HG03521 (cell line): Measurements from ENCODE around the gene MACROD1.

Experiments
- ATAC-seq: cut with Tn5 transposase; IDR thresholded peaks from one replicate; pipeline ENCODE4 v1.9.1; 2021; ENCODE audit warnings: mild to moderate bottlenecking, moderate library complexity; ENCODE audit not compliant: unreplicated experiment

Gene MACROD1

DNA sequence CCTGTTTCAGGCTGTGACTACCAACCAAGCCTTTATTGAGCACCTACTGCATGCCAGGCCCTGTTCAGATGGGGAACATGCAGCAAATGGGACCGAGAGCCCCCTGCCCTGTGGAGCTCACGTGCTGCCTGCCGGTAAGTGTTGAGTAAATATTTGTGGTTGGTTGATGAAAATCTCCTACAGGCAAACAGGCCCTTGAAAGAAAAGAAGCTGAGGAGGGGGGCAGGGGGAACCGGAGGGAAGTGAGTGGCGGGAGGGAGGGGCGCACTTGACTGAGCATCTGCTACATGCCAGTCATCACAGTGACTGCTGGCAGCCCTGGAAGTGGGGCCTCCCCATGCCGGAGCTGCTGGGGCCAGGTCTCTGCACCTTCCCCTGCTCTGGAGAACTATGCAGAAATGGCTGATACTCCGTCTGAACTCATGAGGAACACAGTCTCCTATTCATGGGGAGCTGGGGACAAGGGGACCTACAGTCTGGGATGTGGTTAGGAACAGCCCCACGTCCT lies 34.2 kb downstream of the MACROD1 start:
- no peak for ATAC-seq

DNA sequence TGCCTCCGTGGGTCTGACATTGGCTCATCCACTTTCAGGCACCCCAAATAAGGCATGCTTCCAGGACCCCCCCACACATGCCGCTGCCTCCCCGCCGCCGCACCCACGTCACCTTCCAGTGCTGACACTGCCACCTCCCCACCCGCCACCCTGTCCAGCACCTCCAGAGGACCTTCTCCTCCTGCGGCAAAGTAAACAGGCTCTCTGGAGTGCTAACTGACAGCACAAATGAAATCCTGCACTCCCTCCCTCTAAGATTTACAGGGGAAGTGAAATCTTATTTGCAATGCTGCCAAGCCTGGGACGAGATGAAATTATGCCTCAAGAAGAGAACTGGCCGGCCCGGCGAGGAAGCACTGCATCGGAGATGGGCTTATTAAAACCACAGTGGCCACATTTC lies 35.3 kb downstream of the MACROD1 start:
- ATAC-seq = no peak

DNA sequence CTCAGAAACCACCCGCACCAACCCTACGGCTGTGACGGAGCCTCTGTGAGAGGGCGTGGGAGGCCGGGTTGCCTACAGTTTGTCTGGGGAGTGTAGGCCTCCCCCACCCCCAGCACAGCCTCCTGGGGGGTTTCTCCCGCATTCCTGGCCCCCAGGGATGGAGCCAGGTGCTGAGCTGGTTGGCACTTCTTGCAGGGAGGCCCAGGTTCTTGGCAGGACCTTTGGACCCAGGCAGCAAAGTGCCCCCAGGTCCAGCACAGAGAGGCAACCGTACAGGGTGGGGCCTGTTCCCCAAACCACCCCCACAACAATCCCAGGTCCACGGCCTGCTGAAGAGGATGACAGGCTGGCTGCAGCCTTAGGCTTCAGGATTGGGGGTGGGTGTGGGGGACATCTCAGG lies 36.5 kb downstream of the MACROD1 start:
- no peak for ATAC-seq

DNA sequence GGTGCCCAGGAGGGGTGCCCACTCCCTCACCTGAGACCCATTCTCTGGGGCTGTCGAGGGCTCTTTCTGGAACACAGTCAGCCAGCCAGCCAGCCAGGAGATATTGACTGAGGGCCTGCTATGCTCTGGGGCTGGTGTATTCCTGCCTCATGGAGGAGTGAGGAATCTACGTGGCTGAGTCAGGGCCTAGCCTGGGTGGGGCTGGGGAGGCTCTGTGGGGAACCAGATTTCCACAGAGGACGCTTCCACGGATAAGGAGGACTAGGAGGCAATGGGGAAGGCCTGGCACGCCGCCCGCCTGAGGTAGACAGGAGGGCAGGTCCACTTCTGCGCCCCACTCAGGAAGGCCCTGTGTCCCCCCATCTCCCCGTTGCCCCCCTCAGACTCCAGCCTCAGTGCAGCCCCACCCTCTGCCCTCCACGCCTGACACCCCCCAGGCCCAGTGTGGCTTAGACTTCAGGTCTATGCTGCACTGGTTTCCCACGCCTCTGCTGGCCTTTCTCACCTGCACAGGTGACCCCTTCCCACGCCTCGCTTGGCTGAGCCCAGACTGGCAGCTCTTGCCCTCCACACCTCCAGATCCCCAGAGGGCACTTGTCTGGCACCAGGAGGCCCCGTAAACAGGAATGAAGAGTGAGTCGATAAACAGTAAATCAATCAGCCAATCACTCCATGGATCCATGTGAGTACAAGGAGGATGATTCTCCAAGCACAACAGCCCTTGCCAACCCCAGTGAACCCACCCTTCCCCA lies 37.5 kb downstream of the MACROD1 start:
- ATAC-seq = no peak

DNA sequence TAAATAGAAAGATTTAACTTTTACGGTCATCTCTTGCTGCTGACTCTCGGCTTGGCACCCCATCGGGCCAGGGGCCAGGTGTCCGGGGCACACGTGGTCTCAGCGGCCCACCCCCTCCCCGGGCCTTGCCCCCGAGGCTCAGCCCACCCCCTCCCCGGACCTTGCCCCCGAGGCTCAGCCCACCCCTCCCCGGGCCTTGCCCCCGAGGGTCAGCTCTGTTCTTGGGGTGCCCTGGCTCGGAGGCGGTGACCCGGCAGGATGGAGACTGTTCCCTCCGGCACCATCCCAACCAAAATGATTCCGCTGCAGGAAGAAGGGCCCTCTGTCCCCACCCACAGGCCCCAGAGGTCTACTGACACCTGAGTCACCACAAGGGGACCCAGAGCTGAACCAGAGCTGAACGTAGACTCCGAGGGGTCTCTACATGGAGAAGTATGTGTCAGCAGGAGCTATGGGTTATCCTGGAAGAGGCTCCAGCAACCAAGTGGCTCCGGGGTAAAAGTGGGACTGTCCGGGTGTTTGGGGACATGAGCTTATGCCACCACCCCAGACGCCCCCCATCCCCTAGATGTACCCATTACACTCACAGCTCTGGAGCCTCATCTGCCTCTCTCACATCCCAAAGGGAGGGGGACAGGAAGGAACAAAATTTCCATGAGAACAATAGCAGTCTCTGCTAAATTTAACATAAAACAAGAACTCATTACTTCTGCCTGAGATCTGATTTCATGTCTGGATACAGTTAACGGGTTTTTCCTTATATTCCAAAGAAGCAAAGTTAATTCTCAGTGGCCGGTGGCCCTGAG lies 38.4 kb downstream of the MACROD1 start:
- no peak for ATAC-seq

DNA sequence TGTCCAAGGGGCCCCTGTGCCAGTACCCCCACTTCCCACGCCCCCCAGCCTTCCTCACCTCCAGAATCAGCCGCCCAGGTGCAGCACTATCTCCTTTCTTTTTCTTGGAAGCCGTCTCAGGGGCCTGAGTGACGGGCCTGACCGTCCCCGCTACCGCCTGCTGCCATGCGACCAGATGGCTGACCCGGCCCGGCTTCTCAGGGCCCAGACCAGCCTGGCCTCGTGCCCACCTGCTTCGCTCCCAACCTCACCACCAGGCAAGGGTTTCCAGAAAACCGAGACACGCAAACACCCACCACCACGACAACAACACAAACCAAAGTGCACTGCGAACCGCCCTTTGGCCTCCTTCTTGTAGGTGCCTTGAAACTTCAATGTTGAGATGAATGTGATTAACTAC lies 39.1 kb downstream of the MACROD1 start:
- ATAC-seq = no peak

DNA sequence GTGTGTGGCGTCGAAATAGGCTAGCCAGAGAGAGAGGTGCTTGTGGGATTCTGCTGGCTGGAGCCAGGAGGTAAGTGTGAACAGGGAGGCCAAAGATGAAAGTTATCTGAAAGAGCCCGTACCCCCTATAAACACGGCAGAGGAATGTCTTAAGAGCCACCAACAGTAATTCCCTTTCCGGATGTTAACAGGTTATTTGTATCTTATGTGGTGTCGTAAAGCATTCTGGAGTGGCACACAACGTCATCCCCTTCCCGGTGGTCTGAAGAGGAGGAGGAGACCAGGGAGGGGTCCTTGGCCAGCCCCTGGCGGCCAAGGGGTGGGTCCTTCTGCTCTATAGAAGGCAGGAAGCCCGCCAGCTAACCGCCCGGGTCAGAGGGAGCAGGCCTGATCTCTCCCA lies 39.5 kb downstream of the MACROD1 start:
- no peak for ATAC-seq

DNA sequence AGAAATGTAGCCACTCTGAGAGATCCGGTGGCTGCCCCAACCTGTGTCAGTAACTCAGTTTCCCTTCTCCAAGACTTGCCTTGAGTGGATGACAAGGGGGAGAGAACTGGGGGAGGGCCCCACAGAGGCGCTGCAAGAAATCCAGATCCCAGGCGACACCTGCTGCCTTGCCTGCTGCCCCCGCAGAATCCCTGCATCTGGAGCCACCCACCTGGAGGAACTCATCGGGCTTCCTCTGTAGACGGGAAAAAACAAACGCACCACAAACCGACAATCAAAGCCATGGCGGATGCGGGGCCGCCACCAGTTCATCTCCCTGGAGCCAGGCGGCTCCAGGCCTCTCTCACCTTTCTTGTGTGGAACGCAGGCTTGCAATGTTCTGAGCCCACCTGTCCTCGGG lies 40.2 kb downstream of the MACROD1 start:
- no peak for ATAC-seq

DNA sequence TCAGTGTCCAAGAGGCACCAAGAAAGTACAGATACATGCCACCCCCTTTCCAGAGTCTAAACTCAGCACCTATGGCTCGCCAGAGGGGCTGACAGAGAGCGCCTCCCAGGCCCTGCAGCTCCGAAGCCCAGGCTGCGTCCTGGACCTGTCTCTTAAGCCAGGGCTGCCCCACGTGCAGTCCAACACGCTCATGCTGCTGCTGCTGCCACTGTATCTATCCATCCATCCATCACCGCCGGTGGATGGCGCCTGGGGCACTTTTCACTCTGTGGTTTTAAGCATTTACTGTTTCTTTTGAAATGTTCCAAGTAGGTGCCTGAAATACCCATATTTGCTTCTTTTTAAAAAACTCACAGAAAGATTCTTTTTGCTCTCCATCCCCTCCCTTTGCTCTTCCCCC lies 41.8 kb downstream of the MACROD1 start:
- no peak for ATAC-seq

DNA sequence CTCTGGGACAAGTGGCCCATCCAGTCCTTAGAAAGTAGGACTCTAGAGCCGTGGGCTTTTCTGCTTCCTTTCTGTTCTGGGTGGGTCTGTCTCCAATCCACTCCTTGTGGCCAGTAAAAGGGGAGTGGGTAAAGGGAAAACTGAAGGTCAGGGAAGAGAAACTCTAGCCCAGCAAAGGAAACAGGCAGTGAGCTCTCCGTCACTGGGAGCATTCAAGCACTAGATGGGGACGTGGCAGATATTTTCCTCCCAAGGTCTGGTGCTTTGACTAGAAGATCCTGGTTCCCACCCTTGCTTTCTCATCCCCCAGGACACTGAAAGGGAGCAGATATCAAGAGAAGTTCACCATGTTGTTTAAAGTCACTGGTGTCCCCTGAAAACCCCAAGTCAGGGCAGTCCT lies 42.2 kb downstream of the MACROD1 start:
- ATAC-seq = no peak

DNA sequence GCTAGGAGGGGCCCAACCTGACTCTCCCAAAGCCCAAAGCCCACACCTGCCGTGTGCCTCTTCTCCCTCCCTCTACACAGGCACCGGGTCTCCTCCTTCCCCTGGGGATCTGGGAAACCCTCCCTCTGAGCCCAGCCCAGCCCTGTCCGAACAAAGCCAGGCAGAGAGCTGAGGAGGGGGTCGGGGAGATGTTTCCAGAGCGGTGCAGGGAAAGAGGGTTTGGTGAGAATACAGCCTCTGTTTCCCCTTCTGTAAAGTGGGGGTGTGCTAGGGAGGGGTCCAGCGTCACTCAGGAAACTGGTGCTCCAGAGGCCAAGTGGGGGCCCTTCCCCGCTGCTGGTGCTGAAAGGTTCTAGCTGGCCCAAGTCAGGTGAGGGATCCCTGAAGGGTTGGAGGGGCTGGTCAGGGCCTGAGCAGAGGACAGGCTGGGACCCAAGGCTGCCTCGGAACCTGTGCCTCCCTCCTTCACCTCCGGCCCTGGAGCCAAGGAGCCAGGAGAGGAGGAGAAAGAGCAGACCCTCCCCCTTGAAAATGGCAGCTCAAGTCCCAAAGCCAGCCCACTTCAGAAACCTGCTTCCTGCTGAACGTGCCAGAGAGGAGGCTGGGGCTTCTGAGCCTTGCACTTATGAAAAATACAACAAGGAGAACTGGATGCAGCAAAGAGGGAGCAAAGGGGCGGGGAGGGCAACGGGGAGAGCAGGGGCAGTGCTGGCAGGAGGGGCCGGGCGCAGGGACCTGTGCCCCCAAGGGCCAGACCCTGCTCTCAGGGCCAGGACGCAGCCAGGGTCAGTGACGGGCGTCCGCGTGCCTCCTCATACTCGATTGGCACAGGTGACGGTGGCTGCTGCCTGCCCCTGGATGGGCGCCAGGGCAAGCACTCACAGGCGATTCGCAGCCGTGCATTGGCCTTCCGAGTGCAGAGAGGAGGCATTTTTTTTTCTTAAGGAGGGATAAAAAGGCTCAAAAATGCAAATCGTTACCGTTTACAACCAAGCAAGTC lies 43.2 kb downstream of the MACROD1 start:
- ATAC-seq = no peak

DNA sequence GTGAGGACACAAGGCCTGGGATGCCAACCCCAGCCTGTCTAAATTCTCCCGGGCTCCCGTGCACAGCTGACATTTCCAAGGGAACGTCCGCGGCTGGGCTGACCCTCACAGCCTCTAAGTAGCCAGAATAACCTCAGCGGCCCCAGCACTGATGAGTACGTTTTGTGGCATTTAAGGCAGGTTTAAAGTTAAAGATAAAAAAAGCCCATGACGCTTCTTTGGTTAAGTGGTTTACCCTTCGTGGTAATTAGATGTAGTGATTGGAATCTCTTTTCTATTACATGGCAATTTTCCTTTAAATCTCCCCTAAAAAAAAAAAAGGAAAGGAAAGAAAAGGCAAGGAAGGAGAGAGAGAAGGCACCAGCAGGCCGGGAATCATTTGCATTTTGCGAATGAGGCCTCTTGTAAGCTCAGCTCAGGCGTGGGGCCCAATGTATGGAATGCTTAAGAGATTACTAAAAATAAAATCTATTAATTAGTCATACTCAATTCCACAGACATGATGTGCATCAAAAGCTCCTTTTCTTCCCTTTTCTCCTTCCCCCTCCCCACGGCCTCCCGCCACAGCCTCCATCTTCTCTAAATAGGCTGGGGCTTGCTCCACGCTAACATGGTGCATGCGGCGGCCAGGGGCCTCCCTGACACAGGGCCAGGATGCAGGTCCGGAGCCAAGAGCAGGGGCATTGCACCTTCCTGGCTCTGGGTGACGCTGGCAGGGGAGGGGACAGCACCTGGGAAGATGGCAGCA lies 44.1 kb downstream of the MACROD1 start:
- ATAC-seq = no peak

DNA sequence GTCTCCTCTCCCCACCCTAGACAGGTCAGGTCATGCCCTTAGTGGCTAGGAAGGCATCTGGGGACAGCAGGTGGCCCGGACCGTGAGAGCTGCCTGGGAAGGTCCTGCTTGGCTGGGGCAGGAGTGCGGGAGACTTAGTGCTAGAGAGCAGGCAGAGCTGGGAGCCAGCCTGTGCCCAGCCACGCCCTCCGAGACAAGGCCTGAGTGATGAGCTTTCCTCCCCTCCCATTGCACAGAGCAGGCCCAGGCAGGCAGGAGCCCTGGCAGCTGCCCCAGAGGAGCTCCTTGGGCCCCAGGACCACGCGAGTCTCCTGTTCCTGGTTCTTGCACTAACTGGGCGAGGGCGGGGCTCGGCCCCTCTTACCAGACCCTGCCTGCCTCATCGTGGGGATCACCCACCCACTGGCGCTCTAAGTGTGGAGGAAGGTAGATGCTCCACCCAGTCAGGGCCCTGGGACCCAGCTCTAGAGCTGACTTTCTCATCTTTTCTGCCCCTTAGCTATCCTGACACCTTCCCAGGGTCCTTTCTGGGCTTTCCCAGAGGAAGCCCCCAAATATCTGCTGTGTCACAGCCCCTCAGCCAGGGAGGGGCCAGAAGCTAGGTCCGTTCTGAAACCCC lies 44.9 kb downstream of the MACROD1 start:
- ATAC-seq = no peak

DNA sequence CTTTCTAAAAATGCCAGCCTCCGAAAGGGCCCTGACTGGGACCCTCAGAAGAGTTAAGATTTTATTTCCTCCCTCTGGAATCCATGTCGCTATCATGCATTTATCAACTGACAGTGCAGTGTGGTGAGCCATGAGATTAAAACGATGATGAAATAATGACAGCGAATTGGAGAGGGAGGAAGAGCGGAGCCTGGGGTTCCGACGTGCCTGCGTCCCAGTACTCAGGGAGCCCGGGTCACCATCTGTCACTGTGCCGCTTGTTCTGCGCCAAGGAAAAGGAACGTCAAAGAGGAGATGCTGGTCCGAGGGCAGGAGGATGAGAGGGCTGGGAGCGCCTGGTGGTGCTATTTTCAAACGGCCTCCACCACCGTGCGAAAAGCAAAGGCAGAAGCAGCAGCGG lies 46.2 kb downstream of the MACROD1 start:
- ATAC-seq = no peak

DNA sequence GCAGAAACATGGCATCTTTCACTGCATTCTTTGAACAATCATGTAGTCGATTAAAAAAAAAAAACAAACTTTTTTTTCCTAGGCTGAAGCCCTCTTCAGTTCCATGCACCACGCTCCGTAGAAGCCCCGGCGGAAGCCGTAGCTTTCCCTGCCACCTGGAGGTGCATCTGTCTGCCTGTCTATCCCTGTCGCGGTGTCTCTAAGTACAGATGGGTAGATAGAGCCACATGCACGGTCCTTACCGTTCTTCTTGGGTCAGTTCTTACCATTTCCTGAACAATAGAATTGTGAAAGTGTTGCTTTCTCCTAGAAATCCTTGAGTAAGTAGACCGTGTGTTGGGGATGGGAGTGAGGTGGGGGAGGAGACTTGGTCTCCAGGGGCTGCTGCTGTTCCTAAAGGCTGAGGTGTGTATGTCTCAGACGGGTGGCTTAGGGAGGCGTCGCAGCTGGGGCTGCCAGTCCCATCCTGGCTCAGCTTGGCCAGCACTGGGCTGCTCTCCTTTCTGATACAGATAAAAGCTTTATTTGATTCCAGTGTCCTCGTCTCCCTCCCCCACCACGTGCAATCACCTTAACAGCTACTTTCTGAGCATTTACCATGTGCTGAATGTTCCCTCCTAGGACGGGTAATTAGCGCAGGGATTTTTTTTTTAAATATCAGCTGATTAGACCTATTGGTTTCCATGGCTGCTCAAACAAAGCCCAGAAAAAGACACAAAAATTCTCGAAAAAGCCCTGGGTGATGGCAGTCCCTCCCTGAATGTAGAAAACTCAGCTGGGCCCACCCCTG lies 46.8 kb downstream of the MACROD1 start:
- ATAC-seq = no peak

DNA sequence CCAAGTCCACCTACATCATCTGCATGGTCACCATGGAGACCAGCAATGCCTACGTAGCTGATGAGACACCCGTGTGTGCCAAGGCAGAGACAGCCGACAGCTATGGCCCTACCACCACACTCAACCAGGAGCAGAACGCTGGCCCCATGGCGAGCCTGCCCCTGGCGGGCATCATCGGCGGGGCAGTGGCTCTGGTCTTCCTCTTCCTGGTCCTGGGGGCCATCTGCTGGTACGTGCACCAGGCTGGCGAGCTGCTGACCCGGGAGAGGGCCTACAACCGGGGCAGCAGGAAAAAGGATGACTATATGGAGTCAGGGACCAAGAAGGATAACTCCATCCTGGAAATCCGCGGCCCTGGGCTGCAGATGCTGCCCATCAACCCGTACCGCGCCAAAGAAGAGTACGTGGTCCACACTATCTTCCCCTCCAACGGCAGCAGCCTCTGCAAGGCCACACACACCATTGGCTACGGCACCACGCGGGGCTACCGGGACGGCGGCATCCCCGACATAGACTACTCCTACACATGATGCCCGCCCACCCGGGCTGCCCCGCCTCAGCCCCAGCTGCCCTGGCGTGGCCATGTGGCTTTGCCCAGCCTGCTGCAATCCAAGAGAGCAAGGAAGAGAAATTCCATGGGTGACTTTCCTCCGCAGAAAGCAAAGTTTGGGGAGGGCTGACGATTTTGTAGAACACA lies 48.0 kb downstream of the MACROD1 start:
- ATAC-seq = no peak

DNA sequence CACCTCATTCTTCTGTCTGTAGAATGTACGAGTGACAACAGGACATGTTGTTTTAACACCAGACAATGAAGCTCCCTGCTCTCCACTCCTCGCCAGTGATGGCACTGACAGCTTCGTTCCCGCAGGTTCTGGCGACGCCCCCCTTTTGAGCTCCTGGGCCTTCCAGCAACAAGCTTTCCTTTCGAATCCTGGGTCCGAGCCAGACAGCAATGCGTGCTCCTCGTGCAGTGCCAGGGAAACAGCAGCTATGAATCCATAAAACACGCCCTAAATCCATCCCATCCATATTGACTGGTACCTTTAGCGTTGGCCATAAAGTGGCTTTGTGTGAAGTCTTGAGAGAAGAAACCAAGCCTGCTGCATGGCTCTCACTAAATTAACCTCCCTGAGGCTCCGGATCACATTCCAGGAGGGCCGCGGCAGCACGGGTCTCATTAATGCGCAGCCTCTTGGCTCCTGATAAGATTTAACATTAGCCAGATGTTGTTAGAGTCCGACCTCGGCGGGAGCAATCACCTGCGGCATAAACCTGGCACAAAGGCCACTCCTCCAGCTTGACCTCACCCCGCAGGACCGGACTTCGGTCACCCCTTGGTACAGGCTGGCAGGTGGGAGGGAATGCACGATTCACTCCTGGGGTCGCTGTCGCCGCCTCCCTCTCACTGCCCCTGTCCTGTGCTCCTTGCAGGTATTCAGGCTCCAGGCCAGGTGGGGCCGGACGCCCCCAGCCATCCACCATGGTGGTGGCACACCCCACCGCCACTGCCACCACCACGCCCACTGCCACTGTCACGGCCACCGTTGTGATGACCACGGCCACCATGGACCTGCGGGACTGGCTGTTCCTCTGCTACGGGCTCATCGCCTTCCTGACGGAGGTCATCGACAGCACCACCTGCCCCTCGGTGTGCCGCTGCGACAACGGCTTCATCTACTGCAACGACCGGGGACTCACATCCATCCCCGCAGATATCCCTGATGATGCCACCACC lies 50.1 kb downstream of the MACROD1 start:
- no peak for ATAC-seq
